Left lung (tissue), 10 donors: ENCODE results near the gene NHS. TPM values are rescaled to one million over a fixed set of nuclear protein-coding genes. Genes with fewer than 3 reads are reported as not detected.

Experiments used
- ATAC-seq: fragments of 200-7000 bp; cut with Tn5 transposase; one replicate; pipeline ENCODE4 v1.9.1; 2020; ENCODE audit warnings: moderate library complexity
- DNase-seq, 4 donors: peaks; one replicate each; pipeline ENCODE4 v3.0.0-alpha.2; 2013 to 2020
- H3K27ac ChIP-seq, 2 donors: fragments of 200-600 bp; sonication (generic) in 1 of 2; one replicate each; pipeline versions ENCODE4 v1.5.0 to v1.8.0; 2020 to 2021
- H3K27me3 ChIP-seq, 2 donors: fragments of 200-600 bp; sonication (generic) in 1 of 2; one replicate each; pipeline versions ENCODE4 v1.5.0 to v1.8.0; 2020 to 2021
- H3K36me3 ChIP-seq, 2 donors: fragments of 200-600 bp; sonication (generic) in 1 of 2; one replicate each; pipeline versions ENCODE4 v1.5.0 to v1.8.0; 2020 to 2021
- H3K4me1 ChIP-seq, 2 donors: fragments of 200-600 bp; one replicate each; pipeline ENCODE4 v1.8.0; 2021
- H3K4me3 ChIP-seq, 2 donors: fragments of 200-600 bp; sonication (generic) in 1 of 2; one replicate each; pipeline versions ENCODE4 v1.5.0 to v1.8.0; 2020 to 2021; ENCODE audit warnings: mild to moderate bottlenecking in 1 of 2
- H3K9me3 ChIP-seq, 2 donors: fragments of 200-600 bp; sonication (generic) in 1 of 2; one replicate each; pipeline versions ENCODE4 v1.5.0 to v1.8.0; 2020 to 2021
- CTCF ChIP-seq, 2 donors: fragments of 200-600 bp; sonication (generic) in 1 of 2; IDR thresholded peaks; one replicate each; pipeline versions ENCODE4 v1.5.0 to v1.8.0; 2021; ENCODE audit warnings: antibody characterized with exemption in 2 of 2
- intact Hi-C, 2 donors: fragments of 100-400 bp; cut with DNase I; formaldehyde crosslinking; loops; one replicate each; pipeline versions ENCODE4 v1.11.2 to v1.14.2; 2022
- polyA plus RNA-seq, 6 donors: library from polyadenylated mRNA; unstranded; fragments of 120-200 nt; gene quantifications; one replicate each; pipeline ENCODE4 v1.2.1, GENCODE V29; 2013; ENCODE audit not compliant: insufficient read length in 6 of 6
- total RNA-seq, 2 donors: library from RNA; stranded (reverse); fragmentation: NEBNext Ultra II Directional; extraction: Animal tissue kit (Norgen Biotek cat#: 25700); gene quantifications; one replicate each; pipeline ENCODE4 v1.2.1, GENCODE V29; 2021
- donor health status: DM: no; HTN: yes; CAD: no.
- donor health status: DM: no; HTN: no; CAD: no.

NHS gene
- total and polyA plus RNA-seq, 8 donors, result 1.4 to 8.3 (median 6.5) TPM

DNA sequence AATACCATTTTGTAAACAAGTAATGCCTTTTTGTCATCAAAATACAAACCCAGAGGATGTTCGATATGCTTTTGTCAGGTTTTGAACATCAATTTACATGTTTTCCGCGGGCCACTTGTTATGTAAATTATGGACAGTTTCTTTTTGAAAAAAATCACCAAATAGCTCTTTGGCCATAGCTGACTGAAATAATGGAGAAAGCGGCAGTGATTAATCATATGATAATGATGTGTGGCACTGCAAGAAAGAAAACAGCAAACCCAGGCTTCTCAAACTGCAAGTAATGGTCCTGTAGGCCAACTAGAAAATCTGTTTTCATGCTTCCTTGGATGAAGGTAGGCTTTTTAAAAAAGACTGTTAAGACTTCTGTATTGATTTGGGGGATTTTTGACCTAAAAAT, 346.7 kb downstream of the NHS start:
- no peak overlapping the region for H3K4me3 ChIP-seq
- intact Hi-C loops, result no loop called here
- no peak for TF ChIP-seq CTCF (IDR thresholded peaks at IDR 0.05)
- H3K27me3 ChIP-seq, result no peaks in the 10 kb centered on the region
- H3K36me3 ChIP-seq, result no peaks in the 10 kb centered on the region
- no peak for DNase-seq
- ATAC-seq, result no peak
- H3K4me1 ChIP-seq, result no peaks in the 10 kb centered on the region
- no peak overlapping the region for H3K27ac ChIP-seq
- no peaks in the 10 kb centered on the region for H3K9me3 ChIP-seq

DNA sequence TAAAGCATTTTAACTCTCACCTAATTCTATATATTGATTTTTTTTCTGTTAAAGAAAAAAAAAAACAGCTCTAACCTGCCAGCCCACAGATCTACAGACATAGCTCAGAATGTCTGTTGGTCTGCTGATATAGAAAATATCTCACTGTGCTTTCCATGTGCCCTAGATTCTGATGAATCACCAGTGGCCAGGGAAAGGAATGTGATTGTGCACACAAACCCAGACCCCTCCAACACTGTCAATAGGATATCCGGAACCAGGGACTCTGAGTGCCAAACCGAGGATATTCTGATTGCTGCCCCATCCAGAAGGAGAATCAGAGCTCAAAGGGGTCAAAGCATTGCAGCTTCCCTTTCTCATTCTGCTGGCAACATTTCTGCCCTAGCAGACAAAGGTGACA, 350.2 kb downstream of the NHS start:
- Histone ChIP-seq H3K36me3 (no peaks in the 10 kb centered on the region), H3K4me1 (no peaks in the 10 kb centered on the region), H3K27ac (no peak overlapping the region), H3K27me3 (peaks cover 0 to 4% of the 10 kb centered on the region in 2 donors), H3K9me3 (no peaks in the 10 kb centered on the region), H3K4me3 (no peak overlapping the region)
- TF ChIP-seq CTCF (IDR thresholded peaks at IDR 0.05), result no peak
- DNase-seq, result no peak
- ATAC-seq, result no peak
- intact Hi-C loops, result no loop called here

DNA sequence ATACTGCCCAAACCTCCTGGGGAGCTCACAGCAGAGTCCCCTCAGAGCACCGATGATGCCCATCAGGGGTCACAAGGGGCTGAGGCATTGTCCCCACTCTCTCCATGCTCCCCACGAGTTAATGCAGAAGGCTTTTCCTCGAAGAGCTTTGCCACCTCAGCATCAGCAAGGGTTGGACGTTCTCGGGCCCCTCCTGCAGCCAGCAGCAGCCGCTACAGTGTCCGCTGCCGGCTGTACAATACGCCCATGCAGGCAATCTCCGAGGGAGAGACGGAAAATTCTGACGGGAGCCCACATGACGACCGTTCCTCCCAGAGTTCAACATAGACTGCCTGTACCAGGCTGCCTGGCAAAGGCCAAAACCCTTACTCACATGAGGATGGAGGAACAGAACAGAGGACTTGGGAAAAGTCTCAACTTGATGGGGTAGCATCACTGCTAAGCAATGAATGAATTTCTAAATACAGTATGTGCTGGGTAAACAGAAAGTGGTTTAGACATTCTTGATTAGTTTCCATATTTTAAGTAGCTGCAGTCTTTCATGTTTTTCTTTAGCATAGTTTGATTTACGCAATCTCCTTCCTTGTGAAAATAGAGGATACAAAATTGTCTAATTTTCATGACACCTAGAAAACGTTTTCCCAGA, 357.3 kb downstream of the NHS start:
- H3K4me1 ChIP-seq, result no peaks in the 10 kb centered on the region
- peaks cover 0 to 4% of the 10 kb centered on the region in 2 donors for H3K27me3 ChIP-seq
- no peaks in the 10 kb centered on the region for H3K9me3 ChIP-seq
- TF ChIP-seq CTCF (IDR thresholded peaks at IDR 0.05), result no peak
- no peak overlapping the region for H3K27ac ChIP-seq
- ATAC-seq (no peak), DNase-seq (no peak)
- H3K36me3 ChIP-seq, result no peaks in the 10 kb centered on the region
- intact Hi-C loops, result no loop called here
- H3K4me3 ChIP-seq, result no peak overlapping the region

- DNase-seq (peak in 1 of 4 donors; percentile 23), ATAC-seq (no peak)
- Histone ChIP-seq H3K27ac (no peak overlapping the region), H3K9me3 (no peaks in the 10 kb centered on the region), H3K36me3 (no peaks in the 10 kb centered on the region), H3K4me1 (no peaks in the 10 kb centered on the region), H3K4me3 (no peak overlapping the region), H3K27me3 (peaks cover 4 to 17% of the 10 kb centered on the region in 2 donors)
- TF ChIP-seq CTCF (IDR thresholded peaks at IDR 0.05), result no peak
- intact Hi-C loops, result no loop called here
Measured at GRCh38 chrX:17735406-17735805, 360.4 kb downstream of the NHS start.

GRCh38 chrX:17736478-17736855, 361.5 kb downstream of the NHS start:
- no peak for DNase-seq
- Histone ChIP-seq H3K4me1 (no peaks in the 10 kb centered on the region), H3K9me3 (no peaks in the 10 kb centered on the region), H3K36me3 (no peaks in the 10 kb centered on the region), H3K27me3 (peaks cover 4 to 17% of the 10 kb centered on the region in 2 donors), H3K27ac (peak overlapping the region; percentile 50 to 65), H3K4me3 (peak overlapping the region; percentile 10 to 52)
- intact Hi-C loops, result no loop called here
- no peak for ATAC-seq
- TF ChIP-seq CTCF (IDR thresholded peaks at IDR 0.05), result no peak
